ENCODE data around the gene ALDH1A1.

ALDH1A1 gene

GRCh38 chr9:72919246-72919945, 33.5 kb downstream of the ALDH1A1 start:
- no peak for DNase-seq (ENCODE audit: low read depth in 2 of 2, low spot score in 1 of 2)

- DNase-seq (ENCODE audit: low read depth in 2 of 2, low spot score in 1 of 2) = no peak
These were observed 34.9 kb downstream of the ALDH1A1 start for GRCh38 chr9:72917892-72918509.

- no peak for DNase-seq (ENCODE audit: low read depth in 2 of 2, low spot score in 1 of 2)
These were observed 37.2 kb downstream of the ALDH1A1 start for GRCh38 chr9:72915659-72916058.

GRCh38 chr9:72914750-72915149, 38.1 kb downstream of the ALDH1A1 start:
- DNase-seq (ENCODE audit: low read depth in 2 of 2, low spot score in 1 of 2) = no peak

GRCh38 chr9:72913382-72914009, 39.4 kb downstream of the ALDH1A1 start:
- no peak for DNase-seq (ENCODE audit: low read depth in 2 of 2, low spot score in 1 of 2)

- DNase-seq (ENCODE audit: low read depth in 2 of 2, low spot score in 1 of 2) = no peak
These were observed 40.1 kb downstream of the ALDH1A1 start for GRCh38 chr9:72912476-72913381.

GRCh38 chr9:72911816-72912215, 41.0 kb downstream of the ALDH1A1 start:
- no peak for DNase-seq (ENCODE audit: low read depth in 2 of 2, low spot score in 1 of 2)

- no peak for DNase-seq (ENCODE audit: low read depth in 2 of 2, low spot score in 1 of 2)
These were observed 41.5 kb downstream of the ALDH1A1 start for GRCh38 chr9:72911247-72911775.

- DNase-seq (ENCODE audit: low read depth in 2 of 2, low spot score in 1 of 2) = no peak
These were observed 43.4 kb downstream of the ALDH1A1 start for GRCh38 chr9:72909428-72909827.

- no peak for DNase-seq (ENCODE audit: low read depth in 2 of 2, low spot score in 1 of 2)
These were observed 45.4 kb downstream of the ALDH1A1 start for GRCh38 chr9:72907421-72907820.

GRCh38 chr9:72906810-72907209, 46.0 kb downstream of the ALDH1A1 start:
- no peak for DNase-seq (ENCODE audit: low read depth in 2 of 2, low spot score in 1 of 2)

- DNase-seq (ENCODE audit: low read depth in 2 of 2, low spot score in 1 of 2) = no peak
These were observed 47.1 kb downstream of the ALDH1A1 start for GRCh38 chr9:72905514-72906480.

GRCh38 chr9:72904267-72905093, 48.4 kb downstream of the ALDH1A1 start:
- DNase-seq (ENCODE audit: low read depth in 2 of 2, low spot score in 1 of 2) = no peak

- no peak for DNase-seq (ENCODE audit: low read depth in 2 of 2, low spot score in 1 of 2)
These were observed 49.8 kb downstream of the ALDH1A1 start for GRCh38 chr9:72903103-72903502.

GRCh38 chr9:72902268-72902667, 50.6 kb downstream of the ALDH1A1 start:
- no peak for DNase-seq (ENCODE audit: low read depth in 2 of 2, low spot score in 1 of 2)

- no peak for DNase-seq (ENCODE audit: low read depth in 2 of 2, low spot score in 1 of 2)
These were observed 52.9 kb downstream of the ALDH1A1 start for GRCh38 chr9:72899734-72900477.

- DNase-seq (ENCODE audit: low read depth in 2 of 2, low spot score in 1 of 2) = no peak
These were observed 53.8 kb downstream of the ALDH1A1 start for GRCh38 chr9:72898784-72899733.
